H1 (cell line): ENCODE measurements around the gene GUF1. TPM values are rescaled to one million over a fixed set of nuclear protein-coding genes. Genes with fewer than 3 reads are reported as not detected.

Experiments used
- CTCF ChIA-PET: fragments of 300-600 bp; sonication (Branson Sonifier 250); formaldehyde crosslinking; loops from one replicate; lab custom pipeline; 2021; ENCODE audit not compliant: partially characterized antibody; lab: Charles Lee
- POLR2A ChIA-PET: fragments of 300-600 bp; sonication (Branson Sonifier 250); formaldehyde crosslinking; loops from one replicate; lab custom pipeline; 2021; ENCODE audit warnings: inconsistent platforms; ENCODE audit not compliant: partially characterized antibody; lab: Charles Lee
- DNase-seq, 2 experiments: peaks; one replicate each; pipeline versions ENCODE4 v3.0.0 to v3.0.0-alpha.2; 2010 to 2022; ENCODE audit warnings: low spot score in 2 of 2, low read depth in 1 of 2, mixed read lengths in 1 of 2
- FAIRE-seq: peaks from 2 replicates; lab custom pipeline; 2011; peaks lifted over from hg19 to GRCh38; lab: Jason Lieb, UNC
- H2AFZ ChIP-seq: 2 replicates; pipeline ENCODE4 v1.8.1; 2012; ENCODE audit warnings: low read length, inconsistent platforms
- H2AK5ac ChIP-seq: 2 replicates; pipeline ENCODE4 v1.6.1; 2013; ENCODE audit warnings: low read depth, low read length
- H2BK120ac ChIP-seq: replicated peaks from 2 replicates; pipeline ENCODE3; 2013; ENCODE audit warnings: low read depth, low read length, inconsistent platforms
- H2BK12ac ChIP-seq: 2 replicates; pipeline ENCODE4 v1.6.1; 2013; ENCODE audit warnings: low read depth, low read length
- H2BK15ac ChIP-seq: 2 replicates; pipeline ENCODE4 v1.6.1; 2013; ENCODE audit warnings: low read length
- H2BK20ac ChIP-seq: 2 replicates; pipeline ENCODE4 v1.6.1; 2013; ENCODE audit warnings: low read length
- H2BK5ac ChIP-seq: 2 replicates; pipeline ENCODE4 v1.6.1; 2013; ENCODE audit warnings: low read depth, low read length
- H3K14ac ChIP-seq: 2 replicates; pipeline ENCODE4 v1.6.1; 2013; ENCODE audit warnings: inconsistent platforms; ENCODE audit not compliant: insufficient read length
- H3K18ac ChIP-seq: 2 replicates; pipeline ENCODE4 v1.6.1; 2013; ENCODE audit warnings: low read length; ENCODE audit errors: extremely low read depth
- H3K23ac ChIP-seq: 2 replicates; pipeline ENCODE4 v1.6.1; 2013; ENCODE audit warnings: inconsistent platforms; ENCODE audit not compliant: insufficient read length
- H3K23me2 ChIP-seq: 2 replicates; pipeline ENCODE4 v1.6.1; 2013; ENCODE audit warnings: low read depth, low read length
- H3K27ac ChIP-seq: 2 replicates; pipeline ENCODE4 v1.6.1; 2011; ENCODE audit warnings: low read depth, low read length, inconsistent platforms
- H3K27me3 ChIP-seq, 4 experiments: replicated peaks in 1 of 4; 1 replicate in 1 of 4; 2 replicates in 3 of 4; pipeline versions ENCODE4 v1.6.1 to v1.8.1; 2011 to 2013; ENCODE audit warnings: low read length in 3 of 4, mild to moderate bottlenecking in 3 of 4, inconsistent platforms in 2 of 4, mixed read lengths in 2 of 4, moderate library complexity in 1 of 4; ENCODE audit not compliant: control insufficient read depth in 3 of 4, insufficient read depth in 3 of 4; ENCODE audit errors: extremely low read depth in 1 of 4
- H3K36me3 ChIP-seq, 4 experiments: 2 replicates each; pipeline versions ENCODE4 v1.6.1 to v1.8.1; 2011 to 2013; ENCODE audit warnings: mild to moderate bottlenecking in 4 of 4, low read length in 3 of 4, moderate library complexity in 2 of 4, control low read depth in 1 of 4, inconsistent platforms in 1 of 4; ENCODE audit not compliant: insufficient read depth in 4 of 4, control insufficient read depth in 2 of 4
- H3K4ac ChIP-seq: replicated peaks from 2 replicates; pipeline ENCODE3; 2013; ENCODE audit warnings: low read length, low read depth, mixed read lengths, inconsistent platforms; ENCODE audit not compliant: insufficient read length
- H3K4me1 ChIP-seq, 4 experiments: replicated peaks in 1 of 4; 1 replicate in 1 of 4; 2 replicates in 3 of 4; pipeline versions ENCODE4 v1.6.1 to v1.8.1; 2011 to 2013; ENCODE audit warnings: low read length in 3 of 4, inconsistent platforms in 2 of 4, mixed read lengths in 1 of 4; ENCODE audit not compliant: insufficient read depth in 4 of 4, control insufficient read depth in 3 of 4
- H3K4me2 ChIP-seq, 2 experiments: 2 replicates each; pipeline versions ENCODE4 v1.6.1 to v1.8.1; 2011 to 2013; ENCODE audit warnings: low read depth in 2 of 2, low read length in 2 of 2, control low read depth in 1 of 2, inconsistent platforms in 1 of 2, mild to moderate bottlenecking in 1 of 2; ENCODE audit not compliant: insufficient read depth in 1 of 2
- H3K4me3 ChIP-seq, 4 experiments: fragments of 200-600, 300-600 bp in 1 of 4; sonication (generic), shearing (Covaris generic), sonication (Bioruptor Twin) in 1 of 4; 2 replicates each; pipeline versions ENCODE4 v1.5.1 to v1.8.1; 2011 to 2016; ENCODE audit warnings: low read length in 4 of 4, low read depth in 3 of 4, control low read depth in 2 of 4, inconsistent platforms in 2 of 4, mild to moderate bottlenecking in 2 of 4, mixed read lengths in 1 of 4, moderate library complexity in 1 of 4; ENCODE audit not compliant: insufficient read depth in 2 of 4; ENCODE audit errors: extremely low read depth in 1 of 4
- H3K56ac ChIP-seq: replicated peaks from 2 replicates; pipeline ENCODE3; 2013; ENCODE audit warnings: low read depth, mild to moderate bottlenecking, mixed read lengths, low read length, inconsistent platforms; ENCODE audit not compliant: insufficient read length
- H3K79me1 ChIP-seq: 2 replicates; pipeline ENCODE4 v1.6.1; 2013; ENCODE audit warnings: low read depth, low read length, control low read depth
- H3K79me2 ChIP-seq, 2 experiments: 2 replicates each; pipeline versions ENCODE4 v1.6.1 to v1.8.1; 2012 to 2013; ENCODE audit warnings: low read length in 2 of 2, mild to moderate bottlenecking in 2 of 2, inconsistent platforms in 1 of 2; ENCODE audit not compliant: insufficient read depth in 2 of 2, control insufficient read depth in 1 of 2
- H3K9ac ChIP-seq, 4 experiments: replicated peaks in 1 of 4; 1 replicate in 1 of 4; 2 replicates in 3 of 4; pipeline versions ENCODE4 v1.6.1 to v1.8.1; 2011 to 2013; ENCODE audit warnings: low read depth in 3 of 4, low read length in 3 of 4, control low read depth in 2 of 4, mild to moderate bottlenecking in 2 of 4, moderate library complexity in 2 of 4, inconsistent platforms in 1 of 4; ENCODE audit errors: extremely low read depth in 1 of 4
- H3K9me3 ChIP-seq, 2 experiments: 2 replicates each; pipeline versions ENCODE4 v1.6.1 to v1.8.1; 2012 to 2013; ENCODE audit warnings: mild to moderate bottlenecking in 2 of 2, moderate library complexity in 2 of 2, control low read depth in 1 of 2, inconsistent platforms in 1 of 2, low read depth in 1 of 2, low read length in 1 of 2, mixed read lengths in 1 of 2; ENCODE audit not compliant: insufficient read depth in 2 of 2
- H4K20me1 ChIP-seq, 2 experiments: replicated peaks in 1 of 2; 2 replicates each; pipeline versions ENCODE3 to v1.8.1; 2011 to 2013; ENCODE audit warnings: inconsistent platforms in 2 of 2, low read length in 2 of 2, mild to moderate bottlenecking in 1 of 2; ENCODE audit not compliant: insufficient read depth in 2 of 2, control insufficient read depth in 1 of 2
- H4K5ac ChIP-seq: 2 replicates; pipeline ENCODE4 v1.6.1; 2013; ENCODE audit warnings: low read length, low read depth, mixed read lengths, inconsistent platforms; ENCODE audit not compliant: insufficient read length
- H4K8ac ChIP-seq: 2 replicates; pipeline ENCODE4 v1.8.0; 2013; ENCODE audit warnings: mild to moderate bottlenecking, moderate library complexity, low read length, inconsistent platforms; ENCODE audit not compliant: insufficient read depth; ENCODE audit errors: extremely low read depth
- H4K91ac ChIP-seq: replicated peaks from 2 replicates; pipeline ENCODE3; 2013; ENCODE audit warnings: low read length, mixed read lengths, inconsistent platforms; ENCODE audit not compliant: insufficient read length
- TCF12 ChIP-seq: IDR thresholded peaks from 2 replicates; pipeline ENCODE4 v1.6.1; 2011; ENCODE audit warnings: low read depth, mild to moderate bottlenecking, low read length
- WGBS, 2 experiments: shearing (Covaris generic) in 1 of 2; methylation state at CpG; one replicate each; pipeline versions ENCODE4 v1.1.6 to v1.1.7; 2013 to 2015; ENCODE audit warnings: low lambda C conversion rate in 2 of 2, mixed read lengths in 2 of 2, inconsistent platforms in 1 of 2, low coverage in 1 of 2, missing lambda C conversion rate in 1 of 2; ENCODE audit not compliant: insufficient replicate concordance in 2 of 2, insufficient coverage in 1 of 2, insufficient read length in 1 of 2; ENCODE audit errors: extremely low coverage in 1 of 2, missing lambda C conversion rate in 1 of 2; 5-methylcytosine and 5-hydroxymethylcytosine counted together
- polyA plus RNA-seq, 7 experiments: library from polyadenylated mRNA; depleted of rRNA in 3 of 7; stranded (reverse) in 5 of 7; unstranded in 2 of 7; fragments of >200 nt in 5 of 7; fragments of 200-250 nt in 2 of 7; gene quantifications; 1 replicate in 5 of 7; 2 replicates in 1 of 7; 4 replicates in 1 of 7; pipeline versions ENCODE4 v1.2.1 to v1.2.3, GENCODE V29; 2011 to 2013; ENCODE audit warnings: missing spikeins in 2 of 7, mixed read lengths in 2 of 7
- total RNA-seq: library from RNA; stranded (reverse); fragmentation: NEBNext Ultra II Directional; extraction: Animal tissue kit (Norgen Biotek cat#: 25700); gene quantifications from 2 replicates; pipeline ENCODE4 v1.2.1, GENCODE V29; 2021

Gene GUF1
- total and polyA plus RNA-seq, 2 of the 8 experiments (the other 6 are each of a cell fraction or from before 2014, with no cell fraction given) = 14.8 to 30.6 TPM

DNA sequence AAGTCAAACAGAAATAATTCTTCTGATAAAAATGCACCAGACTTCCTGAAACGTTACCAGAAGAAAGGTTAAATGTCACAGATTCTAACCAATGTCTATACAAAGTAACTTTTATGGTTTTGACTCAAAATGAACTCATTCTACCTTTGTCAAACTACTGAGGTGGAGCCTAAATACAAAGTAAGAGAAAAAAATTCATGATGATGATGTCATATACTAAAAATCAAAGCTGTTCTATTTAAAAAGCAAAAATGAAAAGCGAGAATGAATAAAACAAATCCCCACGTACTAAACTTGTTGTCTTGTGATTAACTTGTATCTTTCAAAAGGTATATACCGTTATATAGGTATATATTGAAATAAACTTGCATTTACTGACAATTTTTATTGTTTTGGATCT is 26.5 kb downstream of the GUF1 start:
- Histone ChIP-seq H2BK120ac (no peak overlapping the region), H3K79me1 (no peaks in the 10 kb centered on the region), H4K8ac (no peak overlapping the region), H3K4me3 (no peak overlapping the region), H3K9me3 (no peaks in the 10 kb centered on the region), H3K4me1 (peaks cover 0 to 3% (median 0%) of the 10 kb centered on the region in 4 experiments; a peak in 1 of 7 replicates), H3K23me2 (no peaks in the 10 kb centered on the region), H3K9ac (no peak overlapping the region), H2BK15ac (no peak overlapping the region), H3K56ac (no peak overlapping the region), H2BK12ac (no peak overlapping the region), H3K14ac (no peak overlapping the region), H4K5ac (no peak overlapping the region), H4K91ac (no peak overlapping the region), H2BK20ac (no peak overlapping the region), H3K27me3 (no peaks in the 10 kb centered on the region), H3K79me2 (no peaks in the 10 kb centered on the region), H3K4me2 (no peak overlapping the region), H4K20me1 (peaks cover 0 to 1% of the 10 kb centered on the region in 2 experiments), H3K23ac (no peak overlapping the region), H3K4ac (no peak overlapping the region), H2BK5ac (no peak overlapping the region), H2AK5ac (no peak overlapping the region), H3K27ac (no peak overlapping the region), H2AFZ (no peak overlapping the region), H3K18ac (no peak overlapping the region), H3K36me3 (peaks cover 0 to 39% (median 7%) of the 10 kb centered on the region in 4 experiments; a peak in 6 of 8 replicates)
- POLR2A ChIA-PET = no interaction called here
- WGBS, 2 experiments = 86% methylated on average over 4 of the region's 4 CpGs; no CpG with 5 or more reads in 1 of the 2 experiments
- no peak for DNase-seq
- no peak for FAIRE-seq
- CTCF ChIA-PET = no interaction called here
- no peak for TF ChIP-seq TCF12
